Stimulated activated memory B cell treated with anti-CD40 and anti-IgM and Interleukin-4, amounts not matched to agents 10 μg/mL and 1 μg/mL and 100 μg/mL, for 72 hours (primary cell): Measurements from ENCODE around the gene MEGF8.
"Not testable (repeated sequence)": the region's sequence is repeated elsewhere in the genome, so short reads cannot be mapped to it uniquely, and the experiment has no call there.

ENCODE experiments used
- ATAC-seq: fragments of 150-1000 bp; cut with Tn5 transposase; 2 replicates; pipeline ENCODE4 v1.10.0; 2021
- H3K27ac Mint-ChIP-seq: one replicate; pipeline ENCODE4 v1.8.0; 2022; ENCODE audit warnings: mild to moderate bottlenecking, mixed read lengths
- H3K27me3 Mint-ChIP-seq: one replicate; pipeline ENCODE4 v1.8.0; 2022; ENCODE audit warnings: mixed read lengths
- H3K36me3 Mint-ChIP-seq: one replicate; pipeline ENCODE4 v1.8.0; 2022; ENCODE audit warnings: mixed read lengths
- H3K4me1 Mint-ChIP-seq: one replicate; pipeline ENCODE4 v1.8.0; 2022; ENCODE audit warnings: mixed read lengths
- H3K4me3 Mint-ChIP-seq: one replicate; pipeline ENCODE4 v1.8.0; 2022; ENCODE audit warnings: mild to moderate bottlenecking, moderate library complexity, mixed read lengths
- H3K9me3 Mint-ChIP-seq: one replicate; pipeline ENCODE4 v1.8.0; 2022; ENCODE audit warnings: mixed read lengths

Gene MEGF8

DNA sequence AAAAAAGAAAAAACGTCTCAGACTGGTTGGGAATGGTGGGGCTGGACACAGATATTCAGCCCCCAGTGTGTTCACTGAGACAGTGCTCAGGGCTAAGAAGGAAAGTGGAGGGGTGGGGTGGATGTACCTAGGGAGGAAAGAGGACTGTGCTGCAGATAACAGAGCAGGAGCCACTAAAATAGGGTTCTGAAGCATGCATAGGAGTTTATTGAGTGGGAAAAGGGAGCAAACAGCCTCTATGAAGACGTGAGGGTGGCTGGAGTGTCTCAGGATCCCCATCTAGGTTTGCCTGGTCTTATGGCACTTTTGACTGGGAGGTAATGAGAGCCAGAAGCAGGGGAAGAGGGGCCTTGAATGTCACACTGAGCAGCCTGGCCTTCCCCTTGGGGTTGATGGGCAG lies 3.4 kb downstream of the MEGF8 start:
- Mint-ChIP-seq H3K27me3 (peaks cover 8% of the 10 kb centered on the region), H3K27ac (no peak overlapping the region), H3K9me3 (no peaks in the 10 kb centered on the region), H3K4me3 (no peak overlapping the region), H3K4me1 (peaks cover 42% of the 10 kb centered on the region), H3K36me3 (no peaks in the 10 kb centered on the region)
- no peak for ATAC-seq

GRCh38 chr19:42330241-42330711 lies 4.8 kb downstream of the MEGF8 start:
- Mint-ChIP-seq H3K27me3 (no peaks in the 10 kb centered on the region), H3K36me3 (no peaks in the 10 kb centered on the region), H3K9me3 (no peaks in the 10 kb centered on the region), H3K4me1 (peaks cover 36% of the 10 kb centered on the region), H3K27ac (no peak overlapping the region), H3K4me3 (no peak overlapping the region)
- no peak for ATAC-seq

- peaks cover 36% of the 10 kb centered on the region for H3K4me1 Mint-ChIP-seq
- ATAC-seq, H3K9me3 Mint-ChIP-seq, H3K27ac Mint-ChIP-seq, H3K4me3 Mint-ChIP-seq, H3K36me3 Mint-ChIP-seq, H3K27me3 Mint-ChIP-seq: not testable (repeated sequence)
Observed at GRCh38 chr19:42331333-42331732, 5.9 kb downstream of the MEGF8 start.

DNA sequence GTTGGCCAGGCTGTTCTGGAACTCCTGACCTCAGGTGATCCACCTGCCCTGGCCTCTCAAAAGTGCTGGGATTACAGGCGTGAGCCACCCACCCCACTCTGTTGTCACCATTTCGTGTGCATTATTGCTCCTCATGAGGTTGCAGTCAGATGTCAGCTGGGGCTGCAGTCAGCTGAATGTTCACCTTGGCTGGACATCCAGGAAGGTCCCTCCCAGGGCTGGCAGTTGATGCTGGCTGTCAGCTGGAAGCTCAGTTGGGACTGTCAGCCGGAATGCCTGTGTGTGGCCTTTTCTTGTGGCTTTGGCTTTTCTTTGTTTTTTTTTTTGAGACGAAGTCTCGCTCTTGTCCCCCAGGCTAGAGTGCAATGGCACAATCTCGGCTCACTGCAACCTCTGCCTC lies 6.6 kb downstream of the MEGF8 start:
- Mint-ChIP-seq H3K4me1 (peaks cover 31% of the 10 kb centered on the region), H3K27ac (no peak overlapping the region), H3K36me3 (no peaks in the 10 kb centered on the region), H3K4me3 (no peak overlapping the region), H3K27me3 (no peaks in the 10 kb centered on the region), H3K9me3 (no peaks in the 10 kb centered on the region)
- ATAC-seq: no peak

DNA sequence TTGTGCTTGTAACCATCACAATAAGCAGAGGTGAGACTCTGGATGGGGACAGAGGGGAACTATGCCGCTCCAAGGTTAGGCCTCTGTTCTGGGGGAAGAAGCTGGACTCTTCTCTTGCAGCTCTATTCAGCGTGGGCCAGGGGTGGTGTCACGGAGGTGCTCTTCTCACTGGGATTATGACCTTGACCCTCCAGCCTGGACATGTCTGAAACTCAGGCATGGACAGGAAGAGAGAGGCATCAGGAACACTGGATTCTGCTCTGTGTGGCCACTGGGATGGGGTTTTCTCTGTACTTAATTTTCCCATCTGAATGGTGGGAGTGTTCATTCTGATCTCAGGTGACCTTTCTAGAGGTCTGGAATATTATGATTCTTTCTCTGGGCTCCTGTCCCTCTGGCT lies 7.6 kb downstream of the MEGF8 start:
- no peak for ATAC-seq
- Mint-ChIP-seq H3K27me3 (no peaks in the 10 kb centered on the region), H3K4me3 (no peak overlapping the region), H3K36me3 (no peaks in the 10 kb centered on the region), H3K4me1 (peaks cover 21% of the 10 kb centered on the region), H3K27ac (no peak overlapping the region), H3K9me3 (no peaks in the 10 kb centered on the region)

- H3K9me3 Mint-ChIP-seq: no peaks in the 10 kb centered on the region
- peaks cover 5% of the 10 kb centered on the region for H3K36me3 Mint-ChIP-seq
- H3K4me1 Mint-ChIP-seq: peaks cover 10% of the 10 kb centered on the region
- H3K4me3 Mint-ChIP-seq: no peak overlapping the region
- no peaks in the 10 kb centered on the region for H3K27me3 Mint-ChIP-seq
- no peak overlapping the region for H3K27ac Mint-ChIP-seq
- ATAC-seq: peak; percentile 51
Observed at GRCh38 chr19:42333975-42334696, 8.7 kb downstream of the MEGF8 start.

GRCh38 chr19:42334697-42335373 lies 9.4 kb downstream of the MEGF8 start:
- no peaks in the 10 kb centered on the region for H3K9me3 Mint-ChIP-seq
- H3K4me1 Mint-ChIP-seq: peaks cover 7% of the 10 kb centered on the region
- H3K27ac Mint-ChIP-seq: no peak overlapping the region
- no peak for ATAC-seq
- peaks cover 5% of the 10 kb centered on the region for H3K36me3 Mint-ChIP-seq
- no peaks in the 10 kb centered on the region for H3K27me3 Mint-ChIP-seq
- no peak overlapping the region for H3K4me3 Mint-ChIP-seq

DNA sequence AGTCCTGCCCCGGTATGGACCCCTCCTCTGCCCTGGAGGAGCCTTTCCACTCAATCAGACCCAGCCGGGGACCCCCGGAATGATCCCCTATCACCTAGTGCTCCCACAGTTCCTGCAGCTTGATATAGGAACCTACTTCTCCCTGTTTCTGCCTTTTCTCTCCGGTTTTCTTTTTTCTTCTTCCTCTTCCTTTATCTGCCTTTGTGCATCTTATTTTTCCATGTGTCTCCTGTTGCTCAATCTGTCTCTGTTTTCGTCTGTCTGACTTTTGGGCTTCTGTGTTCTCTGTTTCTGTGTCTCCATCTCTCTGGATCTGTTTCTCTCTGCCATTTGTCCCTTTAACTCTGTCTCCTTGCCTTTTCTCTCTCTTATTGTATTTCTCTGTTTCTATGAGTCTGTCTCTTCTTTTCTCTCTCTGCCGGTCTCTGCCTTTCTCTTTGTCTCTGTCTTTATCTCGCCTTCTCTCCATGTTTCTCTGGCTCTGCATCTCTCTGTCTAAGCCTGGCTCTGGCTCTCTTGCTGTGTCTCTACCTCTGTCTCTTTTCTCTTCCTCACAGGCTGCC lies 10.0 kb downstream of the MEGF8 start:
- Mint-ChIP-seq H3K4me3 (no peak overlapping the region), H3K27ac (no peak overlapping the region), H3K27me3 (no peaks in the 10 kb centered on the region), H3K36me3 (peaks cover 5% of the 10 kb centered on the region), H3K9me3 (no peaks in the 10 kb centered on the region), H3K4me1 (peaks cover 3% of the 10 kb centered on the region)
- no peak for ATAC-seq

GRCh38 chr19:42335971-42336370 lies 10.5 kb downstream of the MEGF8 start:
- ATAC-seq: no peak
- no peak overlapping the region for H3K4me3 Mint-ChIP-seq
- no peaks in the 10 kb centered on the region for H3K27me3 Mint-ChIP-seq
- no peaks in the 10 kb centered on the region for H3K9me3 Mint-ChIP-seq
- H3K4me1 Mint-ChIP-seq: no peaks in the 10 kb centered on the region
- H3K36me3 Mint-ChIP-seq: peaks cover 5% of the 10 kb centered on the region
- H3K27ac Mint-ChIP-seq: no peak overlapping the region

- not testable (repeated sequence) for ATAC-seq
Observed at GRCh38 chr19:42339126-42339860, 13.9 kb downstream of the MEGF8 start.

GRCh38 chr19:42339922-42340321 lies 14.5 kb downstream of the MEGF8 start:
- not testable (repeated sequence) for H3K27me3 Mint-ChIP-seq, H3K27ac Mint-ChIP-seq, H3K4me1 Mint-ChIP-seq, ATAC-seq, H3K9me3 Mint-ChIP-seq, H3K4me3 Mint-ChIP-seq
- peaks cover 22% of the 10 kb centered on the region for H3K36me3 Mint-ChIP-seq

More at GRCh38 chr19:42339126-42339860, 13.9 kb downstream of the MEGF8 start:
- not testable (repeated sequence) for H3K27ac Mint-ChIP-seq, H3K4me3 Mint-ChIP-seq, H3K27me3 Mint-ChIP-seq, H3K4me1 Mint-ChIP-seq, H3K9me3 Mint-ChIP-seq
- peaks cover 16% of the 10 kb centered on the region for H3K36me3 Mint-ChIP-seq

DNA sequence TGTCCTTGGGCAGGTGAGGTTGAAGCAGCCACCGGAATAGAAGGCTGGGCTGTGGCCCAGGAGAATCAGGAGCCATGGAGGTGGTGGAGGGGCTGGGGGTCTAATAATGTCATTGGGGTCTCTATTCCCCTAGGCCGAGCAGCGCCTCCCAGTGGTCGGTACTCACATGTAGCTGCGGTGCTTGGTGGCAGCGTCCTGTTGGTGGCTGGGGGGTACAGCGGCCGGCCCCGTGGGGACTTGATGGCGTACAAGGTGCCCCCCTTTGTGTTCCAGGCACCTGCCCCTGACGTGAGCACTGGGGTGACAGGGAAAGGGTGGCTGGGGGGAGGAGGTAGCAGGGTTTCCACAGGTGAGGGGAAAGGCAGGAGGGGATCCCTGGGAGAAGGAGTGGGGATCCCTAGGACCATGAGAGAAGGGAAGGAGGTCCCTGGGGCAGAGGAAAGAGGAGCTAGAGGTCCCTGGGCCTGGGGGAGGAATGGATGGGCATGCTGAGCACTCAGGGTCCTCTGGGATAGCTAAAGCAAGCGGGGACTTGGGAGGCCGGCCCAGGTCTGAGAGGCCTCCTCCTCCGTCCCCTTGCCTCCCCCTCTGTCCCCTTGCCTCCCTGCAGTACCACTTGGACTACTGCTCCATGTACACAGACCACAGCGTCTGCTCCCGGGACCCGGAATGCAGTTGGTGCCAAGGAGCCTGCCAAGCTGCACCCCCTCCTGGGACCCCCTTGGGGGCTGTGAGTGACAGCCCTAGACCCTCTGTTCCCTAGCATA lies 18.1 kb downstream of the MEGF8 start:
- H3K4me1 Mint-ChIP-seq: no peaks in the 10 kb centered on the region
- H3K27ac Mint-ChIP-seq: peak overlapping the region; percentile 4
- H3K27me3 Mint-ChIP-seq: no peaks in the 10 kb centered on the region
- no peak for ATAC-seq
- no peak overlapping the region for H3K4me3 Mint-ChIP-seq
- H3K36me3 Mint-ChIP-seq: peaks cover 39% of the 10 kb centered on the region
- no peaks in the 10 kb centered on the region for H3K9me3 Mint-ChIP-seq

GRCh38 chr19:42344336-42344893 lies 19.0 kb downstream of the MEGF8 start:
- Mint-ChIP-seq H3K27ac (no peak overlapping the region), H3K9me3 (no peaks in the 10 kb centered on the region), H3K4me1 (no peaks in the 10 kb centered on the region), H3K4me3 (no peak overlapping the region), H3K27me3 (no peaks in the 10 kb centered on the region), H3K36me3 (peaks cover 40% of the 10 kb centered on the region)
- ATAC-seq: no peak

- Mint-ChIP-seq H3K27ac (no peak overlapping the region), H3K4me3 (no peak overlapping the region), H3K27me3 (no peaks in the 10 kb centered on the region), H3K4me1 (no peaks in the 10 kb centered on the region), H3K9me3 (no peaks in the 10 kb centered on the region), H3K36me3 (peaks cover 46% of the 10 kb centered on the region)
- no peak for ATAC-seq
Observed at GRCh38 chr19:42345191-42345812, 19.9 kb downstream of the MEGF8 start.
